Naive B cell (primary cell): ENCODE results near the gene SPATC1L. TPM values are rescaled to one million over a fixed set of nuclear protein-coding genes. Genes with fewer than 3 reads are reported as not detected.

ENCODE experiments used
- ATAC-seq, 2 donors: fragments of 150-1000 bp; cut with Tn5 transposase; 2 replicates each; pipeline ENCODE4 v1.10.0; 2021; ENCODE audit warnings: low read depth in 2 of 2, mild to moderate bottlenecking in 2 of 2, moderate library complexity in 2 of 2
- DNase-seq: peaks from one replicate; pipeline ENCODE4 v3.0.0; 2022
- H3K27ac Mint-ChIP-seq, 6 donors: one replicate each; pipeline ENCODE4 v1.8.0; 2020 to 2022; ENCODE audit warnings: mild to moderate bottlenecking in 6 of 6, mixed read lengths in 6 of 6, moderate library complexity in 5 of 6, inconsistent platforms in 2 of 6
- H3K27me3 Mint-ChIP-seq, 3 donors: one replicate each; pipeline ENCODE4 v1.8.0; 2021 to 2022; ENCODE audit warnings: mixed read lengths in 3 of 3, mild to moderate bottlenecking in 1 of 3
- H3K36me3 Mint-ChIP-seq, 2 donors: one replicate each; pipeline ENCODE4 v1.8.0; 2020 to 2022; ENCODE audit warnings: mixed read lengths in 2 of 2, inconsistent platforms in 1 of 2, mild to moderate bottlenecking in 1 of 2
- H3K4me1 Mint-ChIP-seq, 3 donors: one replicate each; pipeline ENCODE4 v1.8.0; 2020 to 2022; ENCODE audit warnings: mixed read lengths in 3 of 3, inconsistent platforms in 1 of 3, mild to moderate bottlenecking in 1 of 3, moderate library complexity in 1 of 3
- H3K4me3 Mint-ChIP-seq, 8 donors: one replicate each; pipeline ENCODE4 v1.8.0; 2020 to 2022; ENCODE audit warnings: mild to moderate bottlenecking in 8 of 8, mixed read lengths in 8 of 8, moderate library complexity in 8 of 8, inconsistent platforms in 2 of 8
- H3K9me3 Mint-ChIP-seq, 7 donors: one replicate each; pipeline ENCODE4 v1.8.0; 2020 to 2022; ENCODE audit warnings: mixed read lengths in 7 of 7, mild to moderate bottlenecking in 5 of 7, inconsistent platforms in 2 of 7, moderate library complexity in 1 of 7
- polyA plus RNA-seq, 6 donors: library from polyadenylated mRNA; unstranded; fragments of 300-500 nt; fragmentation: Illumina TruSeq; gene quantifications; one replicate each; pipeline ENCODE4 v1.2.3, GENCODE V29; 2021; ENCODE audit warnings: low read depth in 6 of 6

Gene SPATC1L
- polyA plus RNA-seq, 6 donors from 2014 or later: 4.8 to 13.5 (median 10.7) TPM

DNA sequence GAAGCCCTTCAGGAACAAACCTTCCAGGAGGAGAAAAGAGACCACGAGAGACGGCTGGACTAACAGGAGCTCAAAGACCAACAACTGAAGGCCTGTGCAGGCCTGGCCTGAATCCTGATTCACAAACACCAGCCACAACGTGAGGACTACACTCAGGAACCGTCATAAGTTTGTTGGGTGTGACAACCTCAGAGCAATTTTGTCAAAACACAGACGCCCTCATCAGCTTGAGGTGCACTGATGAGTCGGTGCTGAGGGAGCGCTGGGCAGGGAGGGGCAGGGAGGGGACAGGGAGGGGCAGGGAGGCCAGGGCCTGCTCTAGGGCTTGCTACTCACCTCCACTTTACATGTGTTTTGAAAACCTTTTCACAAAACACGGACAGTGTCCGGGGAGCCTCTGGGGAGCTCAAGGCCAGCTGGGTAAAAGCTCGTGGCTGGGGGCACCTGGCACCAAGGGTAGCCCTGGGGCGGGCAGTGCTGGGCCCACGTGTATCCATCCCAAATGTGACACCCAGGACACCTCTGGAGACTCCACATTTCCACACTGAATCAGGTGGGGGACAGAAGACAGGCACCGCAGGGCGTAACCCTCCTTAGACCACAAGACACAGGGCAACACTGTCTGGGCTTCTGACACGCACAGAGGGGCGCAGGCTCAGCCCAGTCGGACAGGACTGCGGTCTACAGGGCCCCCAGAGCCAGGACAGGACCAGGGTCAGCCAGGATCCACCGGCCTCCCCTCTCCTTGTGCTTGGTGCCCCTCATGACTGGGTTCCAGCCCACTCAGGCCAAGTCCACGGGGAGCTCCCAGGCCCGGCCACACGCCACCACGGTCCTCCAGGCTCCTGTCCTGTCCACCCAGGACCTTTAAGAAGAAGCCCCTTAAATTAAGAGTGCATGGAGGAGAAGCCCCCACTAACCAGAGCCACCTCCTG, 27.8 kb upstream of the SPATC1L start:
- H3K9me3 Mint-ChIP-seq: no peaks in the 10 kb centered on the region
- peak overlapping the region in 1 of 6 donors; percentile 76 for H3K27ac Mint-ChIP-seq
- H3K36me3 Mint-ChIP-seq: no peaks in the 10 kb centered on the region
- ATAC-seq (no peak), DNase-seq (no peak)
- no peaks in the 10 kb centered on the region for H3K27me3 Mint-ChIP-seq
- H3K4me3 Mint-ChIP-seq: no peak overlapping the region
- peaks cover 0 to 3% (median 0%) of the 10 kb centered on the region in 3 donors for H3K4me1 Mint-ChIP-seq

DNA sequence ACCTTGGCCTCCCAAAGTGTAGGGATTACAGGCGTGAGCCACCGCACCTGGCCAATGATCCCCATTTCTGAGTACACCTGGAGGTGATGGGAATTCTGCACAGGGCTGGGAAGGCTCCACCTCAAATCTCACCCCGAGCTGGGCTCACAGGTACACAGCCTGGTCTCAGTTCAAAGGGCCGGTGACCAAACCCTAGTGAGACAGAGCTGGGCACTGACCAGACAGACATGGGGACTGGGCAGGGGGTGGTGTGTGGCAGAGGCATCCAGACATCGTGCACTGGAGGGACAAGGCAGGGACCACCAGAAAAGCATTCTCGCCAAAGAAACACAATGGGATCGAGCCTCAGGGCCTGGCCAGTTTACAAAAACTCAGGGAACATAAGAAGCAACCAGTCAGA, 27.1 kb upstream of the SPATC1L start:
- no peak for DNase-seq
- H3K36me3 Mint-ChIP-seq: no peaks in the 10 kb centered on the region
- no peaks in the 10 kb centered on the region for H3K9me3 Mint-ChIP-seq
- H3K4me3 Mint-ChIP-seq: no peak overlapping the region
- ATAC-seq: no peak
- no peak overlapping the region for H3K27ac Mint-ChIP-seq
- peaks cover 0 to 3% (median 0%) of the 10 kb centered on the region in 3 donors for H3K4me1 Mint-ChIP-seq
- H3K27me3 Mint-ChIP-seq: no peaks in the 10 kb centered on the region

DNA sequence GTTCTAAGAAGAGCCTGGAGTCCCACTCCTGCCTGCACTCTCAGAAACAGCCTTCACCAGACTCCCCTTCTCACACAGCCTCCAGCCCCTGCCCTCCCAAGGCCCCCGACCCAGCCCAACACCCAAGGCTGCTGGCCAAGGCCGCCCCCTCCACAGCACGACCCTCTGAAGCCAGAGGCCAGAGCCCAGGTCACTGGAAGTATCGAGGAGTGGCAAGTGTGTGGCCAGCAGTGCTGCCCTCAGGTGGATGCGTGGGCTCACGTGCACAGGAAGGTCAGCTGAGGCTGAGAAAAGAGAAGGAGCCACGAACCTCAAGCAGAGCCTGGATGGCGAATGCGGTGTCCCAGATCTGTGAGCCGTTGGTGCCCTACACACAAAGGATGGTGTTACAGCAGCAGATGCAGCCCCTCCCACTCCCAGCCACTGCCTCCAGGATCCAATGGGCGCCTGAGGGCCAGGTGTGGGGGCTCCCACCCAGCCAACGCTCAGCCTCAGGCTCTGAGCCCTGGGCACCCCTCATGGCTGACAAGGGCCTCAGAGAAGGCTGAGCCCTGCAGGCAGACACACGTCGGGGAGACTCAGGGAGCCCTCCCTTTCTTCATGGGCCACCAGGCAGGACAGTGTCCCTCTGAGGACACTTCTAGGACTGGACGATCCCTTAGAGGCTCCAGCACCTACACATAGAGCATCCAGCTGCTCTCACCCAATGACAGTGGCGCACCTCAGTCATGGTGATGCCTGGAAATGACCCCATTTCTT, 26.3 kb upstream of the SPATC1L start:
- no peaks in the 10 kb centered on the region for H3K27me3 Mint-ChIP-seq
- H3K4me1 Mint-ChIP-seq: no peaks in the 10 kb centered on the region
- no peak for ATAC-seq
- DNase-seq: no peak
- no peaks in the 10 kb centered on the region for H3K9me3 Mint-ChIP-seq
- H3K36me3 Mint-ChIP-seq: no peaks in the 10 kb centered on the region
- H3K4me3 Mint-ChIP-seq: no peak overlapping the region
- H3K27ac Mint-ChIP-seq: no peak overlapping the region

DNA sequence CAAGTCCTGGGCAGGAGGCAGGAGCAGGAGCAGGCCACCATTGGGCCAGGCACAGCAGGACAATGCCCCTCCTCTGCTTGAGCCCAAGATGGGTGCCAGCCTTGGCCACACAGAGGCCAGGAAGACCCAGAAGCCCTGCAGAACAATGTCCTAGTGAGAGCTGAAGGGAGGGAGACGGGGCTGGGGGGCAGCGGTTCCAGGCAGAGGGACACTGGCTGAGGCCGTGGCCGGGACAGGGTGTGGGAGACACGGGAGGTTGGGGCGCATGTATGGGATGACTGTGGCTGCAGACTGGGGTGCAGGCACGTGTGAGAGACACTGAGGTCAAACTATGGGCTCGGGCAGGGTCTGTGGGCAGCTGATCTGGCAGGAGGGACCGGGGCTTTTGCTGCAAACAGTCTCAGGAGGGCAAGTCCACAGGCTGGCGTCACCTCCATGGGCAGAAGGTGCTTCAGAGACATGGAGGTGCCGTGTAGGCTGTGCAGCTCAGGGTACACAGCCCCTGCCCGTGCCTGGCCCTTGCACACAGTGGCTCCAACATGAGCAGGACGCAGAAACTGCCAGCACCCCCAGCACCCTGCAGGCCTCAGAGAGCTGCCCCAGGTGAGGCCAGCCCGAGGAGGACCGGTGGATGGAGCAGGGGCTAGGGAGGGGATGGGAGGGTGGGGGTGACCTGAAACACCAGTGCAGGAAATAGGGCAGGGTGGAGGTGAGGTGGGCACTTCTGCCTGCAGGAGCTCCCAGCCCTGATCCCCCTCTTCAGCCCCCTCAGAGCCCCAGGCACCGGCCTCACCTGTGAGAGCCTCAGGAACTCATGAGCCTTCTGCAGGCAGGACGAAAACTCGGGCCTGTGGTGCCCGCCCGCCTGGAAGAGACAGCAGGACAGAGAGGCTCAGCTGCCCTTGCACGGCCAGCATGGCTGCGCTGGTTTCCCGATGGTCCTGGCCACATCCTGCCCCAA, 24.8 kb upstream of the SPATC1L start:
- ATAC-seq (no peak), DNase-seq (no peak)
- no peaks in the 10 kb centered on the region for H3K27me3 Mint-ChIP-seq
- H3K9me3 Mint-ChIP-seq: no peaks in the 10 kb centered on the region
- H3K36me3 Mint-ChIP-seq: no peaks in the 10 kb centered on the region
- no peaks in the 10 kb centered on the region for H3K4me1 Mint-ChIP-seq
- H3K4me3 Mint-ChIP-seq: no peak overlapping the region
- H3K27ac Mint-ChIP-seq: no peak overlapping the region

DNA sequence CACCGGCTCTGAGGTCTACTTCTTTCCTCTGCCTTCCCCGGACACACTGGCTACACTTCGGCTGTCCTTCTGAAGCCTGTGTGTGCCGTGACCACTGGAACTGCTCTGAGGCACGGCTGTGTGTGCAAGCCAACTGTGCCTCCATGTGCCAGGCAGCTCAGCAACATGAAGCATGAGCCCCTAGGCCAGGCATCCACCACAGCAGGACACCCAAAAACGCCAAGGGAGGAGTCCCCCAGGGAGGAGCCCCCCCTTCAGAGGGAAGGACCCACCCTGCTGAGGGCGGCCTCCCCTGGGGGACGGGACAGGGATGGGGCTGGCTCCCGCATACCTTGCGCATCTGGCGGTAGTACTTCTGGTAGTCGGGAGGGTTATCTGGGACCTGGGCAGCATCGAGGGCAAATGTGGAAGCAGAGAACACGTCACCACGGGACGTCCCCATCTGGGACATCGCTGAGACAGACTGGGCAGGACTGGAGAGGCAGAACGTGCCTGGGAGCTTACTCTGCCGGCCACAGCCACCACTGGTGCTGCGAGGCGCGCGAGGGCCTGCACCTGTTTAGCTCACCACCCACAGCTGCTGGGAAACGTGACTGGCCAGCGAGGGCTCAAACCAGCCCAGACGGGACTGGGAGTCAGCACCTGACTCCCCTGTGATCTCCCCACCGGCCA, 23.8 kb upstream of the SPATC1L start:
- peak overlapping the region in 1 of 6 donors; percentile 43 for H3K27ac Mint-ChIP-seq
- H3K36me3 Mint-ChIP-seq: peaks cover 1 to 2% of the 10 kb centered on the region in 2 donors
- H3K4me3 Mint-ChIP-seq: no peak overlapping the region
- H3K4me1 Mint-ChIP-seq: no peaks in the 10 kb centered on the region
- no peaks in the 10 kb centered on the region for H3K27me3 Mint-ChIP-seq
- no peaks in the 10 kb centered on the region for H3K9me3 Mint-ChIP-seq
- no peak for ATAC-seq
- no peak for DNase-seq

DNA sequence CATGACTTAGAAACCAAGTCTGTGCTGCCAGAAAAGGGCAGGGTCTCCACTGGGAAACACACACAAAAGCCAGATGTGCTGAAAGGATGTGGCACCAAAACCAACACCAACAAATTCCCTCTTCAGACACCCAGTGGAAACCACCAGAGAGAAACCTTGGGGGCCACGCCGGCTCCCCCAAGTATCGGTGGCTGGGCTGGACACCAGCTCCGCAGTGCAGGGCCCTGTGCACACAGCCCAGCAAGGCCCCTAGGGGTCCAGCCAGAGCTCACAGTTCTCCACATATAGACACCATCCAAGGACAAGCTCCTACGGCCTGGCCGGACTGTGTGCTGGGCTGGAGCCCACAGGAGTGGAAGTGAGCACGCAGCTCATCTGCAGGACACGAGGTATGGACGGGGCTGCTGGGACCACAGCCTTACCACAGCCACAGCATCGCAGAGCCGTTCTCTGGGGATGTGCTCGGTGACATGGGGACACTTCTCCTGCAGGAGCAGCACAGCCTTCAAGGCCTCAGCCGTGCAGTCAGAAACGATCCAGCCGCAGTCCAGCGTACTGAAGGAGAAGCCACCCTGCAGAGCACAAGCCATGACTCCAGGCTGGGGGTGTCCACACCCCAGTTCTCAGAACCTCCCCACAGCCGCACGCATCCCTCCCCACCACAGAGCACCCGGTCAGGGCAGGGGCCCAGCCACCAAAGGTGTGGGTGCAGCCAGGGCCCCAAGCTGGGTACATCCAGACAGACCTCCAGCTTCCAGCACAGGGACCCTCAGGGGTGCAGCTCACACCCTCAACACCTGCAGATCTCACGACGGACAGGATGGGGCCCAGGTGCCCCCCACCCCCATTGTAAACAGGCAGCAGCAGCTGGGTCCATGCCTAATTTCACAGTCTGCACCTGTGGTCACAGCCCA, 23.0 kb upstream of the SPATC1L start:
- Mint-ChIP-seq H3K9me3 (no peaks in the 10 kb centered on the region), H3K27me3 (no peaks in the 10 kb centered on the region), H3K36me3 (peaks cover 4 to 7% of the 10 kb centered on the region in 2 donors), H3K4me3 (peak overlapping the region in 1 of 8 donors; percentile 52), H3K27ac (peak overlapping the region in 1 of 6 donors; percentile 43), H3K4me1 (no peaks in the 10 kb centered on the region)
- DNase-seq (no peak), ATAC-seq (no peak)

DNA sequence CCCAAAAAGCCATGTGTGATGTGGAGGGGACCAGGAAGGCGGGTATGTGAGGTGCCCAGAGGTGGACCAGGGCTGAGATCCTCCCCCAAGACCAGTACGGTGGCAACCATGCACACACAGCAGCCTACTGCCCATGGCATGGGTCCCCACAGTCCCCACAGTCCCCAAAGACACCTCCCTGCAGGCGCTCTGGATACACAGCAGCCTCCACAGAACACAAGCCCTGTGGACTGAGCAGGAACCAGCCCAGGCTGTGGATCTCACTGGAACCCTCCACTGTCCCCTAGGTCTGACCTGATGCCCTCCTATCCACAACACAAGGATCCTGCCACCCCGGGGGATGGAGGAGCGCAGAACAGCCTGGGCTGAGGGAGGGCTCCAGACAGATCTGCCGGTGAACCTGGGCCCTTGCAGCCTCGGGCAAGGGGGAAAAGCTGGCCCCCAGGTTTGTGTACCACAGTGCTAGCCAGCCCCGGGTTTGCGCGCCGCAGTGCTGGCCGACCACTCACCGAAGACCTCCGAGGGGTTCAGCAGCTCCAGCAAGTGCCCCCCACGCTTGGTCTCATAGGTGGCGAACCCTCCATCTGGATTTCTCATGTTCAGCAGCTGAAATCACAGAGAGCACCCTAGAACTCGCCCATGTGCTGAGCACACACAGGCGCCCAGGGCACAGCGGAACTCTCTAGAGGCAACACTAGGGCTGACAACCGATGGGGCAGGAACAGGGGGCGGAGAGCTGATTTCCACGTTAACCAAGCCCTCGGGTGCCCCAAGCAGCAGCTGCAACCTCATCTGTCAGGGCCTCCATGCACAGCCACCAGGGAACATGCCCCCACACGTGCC, 22.1 kb upstream of the SPATC1L start:
- Mint-ChIP-seq H3K27me3 (no peaks in the 10 kb centered on the region), H3K4me3 (peak overlapping the region in 1 of 8 donors; percentile 52), H3K36me3 (peaks cover 4 to 7% of the 10 kb centered on the region in 2 donors), H3K27ac (no peak overlapping the region), H3K4me1 (no peaks in the 10 kb centered on the region), H3K9me3 (no peaks in the 10 kb centered on the region)
- ATAC-seq (no peak), DNase-seq (no peak)

DNA sequence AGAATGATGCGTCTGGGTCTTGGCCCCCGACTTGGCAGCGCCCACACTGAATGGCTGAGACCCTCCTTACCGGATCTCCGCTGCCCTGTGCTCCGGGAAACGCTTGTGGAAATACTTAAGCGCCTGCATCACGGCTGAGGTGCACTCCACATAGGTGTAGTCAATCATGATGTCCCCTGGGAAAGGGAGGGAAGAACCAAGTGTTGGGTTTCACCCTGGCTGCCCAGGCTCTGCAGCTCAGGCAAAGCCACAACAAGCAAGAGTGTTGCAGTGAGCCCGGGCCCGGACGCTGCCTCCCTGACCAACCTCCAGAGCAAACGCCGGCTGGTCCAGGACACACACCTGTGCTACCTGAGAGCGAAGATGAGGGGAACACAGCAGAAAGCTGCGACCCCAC, 21.5 kb upstream of the SPATC1L start:
- no peak for ATAC-seq
- no peak for DNase-seq
- H3K27me3 Mint-ChIP-seq: no peaks in the 10 kb centered on the region
- peaks cover 4 to 7% of the 10 kb centered on the region in 2 donors for H3K36me3 Mint-ChIP-seq
- no peak overlapping the region for H3K4me3 Mint-ChIP-seq
- no peaks in the 10 kb centered on the region for H3K9me3 Mint-ChIP-seq
- H3K27ac Mint-ChIP-seq: peak overlapping the region in 1 of 6 donors; percentile 67
- H3K4me1 Mint-ChIP-seq: no peaks in the 10 kb centered on the region

DNA sequence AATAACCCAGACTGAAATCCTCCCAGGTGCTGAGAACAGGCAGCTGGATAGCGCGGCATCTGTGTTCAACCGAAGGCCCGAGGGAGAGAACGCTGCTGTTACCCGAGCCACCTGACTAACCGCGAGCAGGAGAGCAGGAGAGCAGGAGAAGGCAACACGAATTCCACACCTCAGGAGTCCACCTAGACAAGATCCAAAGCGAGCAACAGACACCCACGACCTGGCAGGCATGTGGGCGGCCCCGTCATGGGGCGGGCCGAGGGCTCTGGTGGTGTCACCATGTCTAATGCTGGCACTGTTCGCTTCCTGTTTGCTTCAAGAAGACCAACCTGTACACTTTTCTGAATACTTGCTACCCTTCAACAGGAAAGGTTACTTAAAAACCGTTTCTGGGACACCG, 20.9 kb upstream of the SPATC1L start:
- no peaks in the 10 kb centered on the region for H3K27me3 Mint-ChIP-seq
- peak overlapping the region in 3 of 6 donors; percentile 54 to 66 (median 59) for H3K27ac Mint-ChIP-seq
- H3K9me3 Mint-ChIP-seq: no peaks in the 10 kb centered on the region
- peak overlapping the region in 1 of 8 donors; percentile 56 for H3K4me3 Mint-ChIP-seq
- H3K4me1 Mint-ChIP-seq: no peaks in the 10 kb centered on the region
- DNase-seq: no peak
- no peak for ATAC-seq
- peaks cover 5 to 11% of the 10 kb centered on the region in 2 donors for H3K36me3 Mint-ChIP-seq

DNA sequence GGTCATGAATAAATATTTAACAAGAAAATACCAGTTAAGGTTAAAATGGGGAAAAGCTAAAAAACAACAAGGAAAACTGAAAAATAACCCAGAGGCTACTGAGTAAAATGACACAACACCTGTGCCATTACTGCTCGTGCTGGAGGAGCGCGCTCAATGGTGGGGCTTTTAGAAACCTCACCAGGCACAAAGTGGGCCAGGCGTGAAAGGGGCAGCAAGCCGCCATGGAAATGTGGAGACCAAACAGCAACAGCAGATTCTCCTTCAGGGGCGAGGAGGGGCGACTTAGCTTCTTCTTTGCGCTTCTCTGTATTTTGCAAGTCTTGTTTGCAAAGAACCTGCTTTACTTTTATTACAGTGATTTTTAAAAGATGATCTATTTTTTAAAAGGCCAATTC, 18.9 kb upstream of the SPATC1L start:
- H3K27ac Mint-ChIP-seq: peak overlapping the region in 2 of 6 donors; percentile 58 to 63
- ATAC-seq (no peak), DNase-seq (no peak)
- no peak overlapping the region for H3K4me3 Mint-ChIP-seq
- H3K4me1 Mint-ChIP-seq: no peaks in the 10 kb centered on the region
- H3K36me3 Mint-ChIP-seq: peaks cover 25 to 29% of the 10 kb centered on the region in 2 donors
- no peaks in the 10 kb centered on the region for H3K9me3 Mint-ChIP-seq
- H3K27me3 Mint-ChIP-seq: no peaks in the 10 kb centered on the region

DNA sequence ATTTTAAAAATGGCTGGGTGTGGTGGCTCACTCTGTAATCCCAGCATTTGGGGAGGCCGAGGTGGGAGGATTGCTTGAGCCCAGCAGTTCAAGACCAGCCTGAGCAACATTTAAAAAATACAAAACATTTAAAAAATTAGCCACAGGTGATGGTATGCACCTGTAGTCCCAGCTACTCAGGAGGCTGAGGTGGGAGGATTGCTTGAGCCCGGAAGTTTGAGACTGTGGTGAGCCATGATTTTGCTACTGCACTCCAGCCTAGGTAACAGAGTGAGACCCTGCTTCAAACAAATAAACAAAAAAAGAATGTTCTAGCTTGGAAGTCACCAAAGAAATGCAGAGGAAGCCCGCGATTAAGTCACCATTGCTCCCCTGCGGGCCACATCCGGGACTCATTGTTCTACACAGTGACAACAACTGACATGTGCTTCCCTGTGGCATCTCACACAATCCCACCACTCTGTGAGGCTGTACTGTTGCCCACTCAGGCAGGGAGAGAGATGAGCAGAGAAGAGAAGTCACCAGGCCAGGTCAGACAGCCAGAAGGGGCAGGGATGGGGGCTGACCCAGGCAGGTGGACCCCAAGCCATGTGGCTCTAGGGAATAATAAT, 18.4 kb upstream of the SPATC1L start:
- DNase-seq (no peak), ATAC-seq (no peak)
- Mint-ChIP-seq H3K9me3 (no peaks in the 10 kb centered on the region), H3K27ac (peak overlapping the region in 3 of 6 donors; percentile 34 to 63 (median 58)), H3K4me1 (no peaks in the 10 kb centered on the region), H3K4me3 (no peak overlapping the region), H3K27me3 (no peaks in the 10 kb centered on the region), H3K36me3 (peaks cover 26 to 31% of the 10 kb centered on the region in 2 donors)
